Measurements from ENCODE around the gene TIMP4. TPM values are rescaled to one million over a fixed set of nuclear protein-coding genes. Genes with fewer than 3 reads are reported as not detected.

TIMP4 gene
- polyA plus RNA-seq, 1 donor (not counting 4 experiments of a cell fraction or from before 2014, with no cell fraction given): 0.07 TPM

DNA sequence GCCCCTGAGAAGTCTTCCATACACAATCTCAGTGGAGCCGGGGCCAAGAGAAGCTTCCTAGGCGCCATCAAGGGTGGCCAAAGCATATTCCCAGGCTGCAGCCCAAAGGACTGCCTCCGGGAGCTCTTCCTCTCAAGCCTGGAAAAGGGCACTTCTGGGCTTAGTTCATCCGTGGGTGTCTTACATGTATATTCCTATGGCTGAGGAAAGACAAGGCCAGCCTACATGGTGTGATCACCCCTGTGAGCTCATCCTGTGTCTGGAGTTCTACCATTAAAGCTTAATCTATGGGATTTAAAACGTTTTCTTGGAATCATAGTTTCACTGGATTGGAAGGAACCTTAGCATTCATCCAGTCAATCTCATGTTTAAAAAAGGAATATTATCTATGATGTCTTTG, 21.9 kb upstream of the TIMP4 start:
- dilution Hi-C loops (cut with MboI; ENCODE audit: extremely low pct_ligation_motif_present, low sequenced_read_pairs): no loop called here
- H3K9me1 ChIP-seq (ENCODE audit: control insufficient read depth, extremely low read depth, insufficient read depth, low read length): no peaks in the 10 kb centered on the region
- no peaks in the 10 kb centered on the region for H4K20me1 ChIP-seq (ENCODE audit: control insufficient read depth, extremely low read depth, insufficient read depth, low read length)
- H3K9ac ChIP-seq (ENCODE audit: control insufficient read depth, extremely low read depth, insufficient read depth, low read length): no peak overlapping the region
- no peaks in the 10 kb centered on the region for H3K27me3 ChIP-seq (ENCODE audit: control insufficient read depth, extremely low read depth, insufficient read depth, low read length)
- FAIRE-seq (no peak), DNase-seq (ENCODE audit: low read depth, low spot score) (no peak)
- no peak for TF ChIP-seq EZH2 (IDR thresholded peaks at IDR 0.05; ENCODE audit: low read length)
- TF ChIP-seq, protein P1, sequence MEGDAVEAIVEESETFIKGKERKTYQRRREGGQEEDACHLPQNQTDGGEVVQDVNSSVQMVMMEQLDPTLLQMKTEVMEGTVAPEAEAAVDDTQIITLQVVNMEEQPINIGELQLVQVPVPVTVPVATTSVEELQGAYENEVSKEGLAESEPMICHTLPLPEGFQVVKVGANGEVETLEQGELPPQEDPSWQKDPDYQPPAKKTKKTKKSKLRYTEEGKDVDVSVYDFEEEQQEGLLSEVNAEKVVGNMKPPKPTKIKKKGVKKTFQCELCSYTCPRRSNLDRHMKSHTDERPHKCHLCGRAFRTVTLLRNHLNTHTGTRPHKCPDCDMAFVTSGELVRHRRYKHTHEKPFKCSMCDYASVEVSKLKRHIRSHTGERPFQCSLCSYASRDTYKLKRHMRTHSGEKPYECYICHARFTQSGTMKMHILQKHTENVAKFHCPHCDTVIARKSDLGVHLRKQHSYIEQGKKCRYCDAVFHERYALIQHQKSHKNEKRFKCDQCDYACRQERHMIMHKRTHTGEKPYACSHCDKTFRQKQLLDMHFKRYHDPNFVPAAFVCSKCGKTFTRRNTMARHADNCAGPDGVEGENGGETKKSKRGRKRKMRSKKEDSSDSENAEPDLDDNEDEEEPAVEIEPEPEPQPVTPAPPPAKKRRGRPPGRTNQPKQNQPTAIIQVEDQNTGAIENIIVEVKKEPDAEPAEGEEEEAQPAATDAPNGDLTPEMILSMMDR (optimal IDR thresholded peaks at IDR 0.05 in 1 of 3, IDR thresholded peaks at IDR 0.05 in 1 of 3, conservative IDR thresholded peaks at IDR 0.05 in 1 of 3; ENCODE audit: extremely low read depth in 1 of 3, insufficient read depth in 2 of 3, low read length in 3 of 3): no peak
- no peak overlapping the region for H3K27ac ChIP-seq (ENCODE audit: control insufficient read depth, insufficient read depth, low read length)
- H3K9me3 ChIP-seq (ENCODE audit: control insufficient read depth, low read depth, low read length): no peaks in the 10 kb centered on the region
- H3K4me3 ChIP-seq (ENCODE audit: control insufficient read depth in 2 of 3, extremely low read depth in 1 of 3, insufficient read depth in 2 of 3, low read depth in 1 of 3, low read length in 3 of 3): no peak overlapping the region
- H3K4me1 ChIP-seq (ENCODE audit: control insufficient read depth, extremely low read depth, insufficient read depth, low read length): peaks cover 7% of the 10 kb centered on the region
- no peaks in the 10 kb centered on the region for H3K36me3 ChIP-seq (ENCODE audit: control insufficient read depth in 2 of 2, extremely low read depth in 1 of 2, insufficient read depth in 2 of 2, low read length in 2 of 2)
- no peaks in the 10 kb centered on the region for H3K79me2 ChIP-seq (ENCODE audit: control insufficient read depth, insufficient read depth, low read length)
- H2AFZ ChIP-seq (ENCODE audit: control insufficient read depth, low read length): no peak overlapping the region
- no peak overlapping the region for H3K4me2 ChIP-seq (ENCODE audit: control insufficient read depth, extremely low read depth, insufficient read depth, low read depth, low read length)

DNA sequence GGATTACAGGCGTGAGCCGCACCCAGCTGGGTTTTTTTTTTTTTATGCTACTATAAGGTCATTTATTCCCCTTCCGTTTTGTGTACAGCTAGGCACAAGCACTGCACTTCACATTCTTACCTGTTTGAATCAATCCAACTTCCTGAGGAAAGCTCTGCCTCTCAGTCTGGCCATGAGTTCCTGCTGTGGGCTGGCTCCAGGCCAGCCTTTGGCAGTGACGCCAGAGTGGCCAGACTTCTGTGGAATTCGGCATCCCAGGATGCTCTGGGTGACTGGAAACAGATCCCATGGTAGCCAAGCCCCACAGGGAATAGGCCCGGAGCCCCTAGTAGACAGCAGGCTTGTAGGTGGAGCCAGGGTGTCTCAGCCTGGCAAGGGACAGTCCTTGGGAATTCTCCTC, 21.5 kb upstream of the TIMP4 start:
- H3K79me2 ChIP-seq (ENCODE audit: control insufficient read depth, insufficient read depth, low read length): no peaks in the 10 kb centered on the region
- H3K27ac ChIP-seq (ENCODE audit: control insufficient read depth, insufficient read depth, low read length): no peak overlapping the region
- DNase-seq (ENCODE audit: low read depth, low spot score) (no peak), FAIRE-seq (no peak)
- H3K4me1 ChIP-seq (ENCODE audit: control insufficient read depth, extremely low read depth, insufficient read depth, low read length): peaks cover 7% of the 10 kb centered on the region
- dilution Hi-C loops (cut with MboI; ENCODE audit: extremely low pct_ligation_motif_present, low sequenced_read_pairs): no loop called here
- no peaks in the 10 kb centered on the region for H4K20me1 ChIP-seq (ENCODE audit: control insufficient read depth, extremely low read depth, insufficient read depth, low read length)
- no peak overlapping the region for H2AFZ ChIP-seq (ENCODE audit: control insufficient read depth, low read length)
- no peak for TF ChIP-seq EZH2 (IDR thresholded peaks at IDR 0.05; ENCODE audit: low read length)
- TF ChIP-seq, protein P1 (optimal IDR thresholded peaks at IDR 0.05 in 1 of 3, IDR thresholded peaks at IDR 0.05 in 1 of 3, conservative IDR thresholded peaks at IDR 0.05 in 1 of 3; ENCODE audit: extremely low read depth in 1 of 3, insufficient read depth in 2 of 3, low read length in 3 of 3): no peak
- H3K4me2 ChIP-seq (ENCODE audit: control insufficient read depth, extremely low read depth, insufficient read depth, low read depth, low read length): no peak overlapping the region
- no peaks in the 10 kb centered on the region for H3K9me3 ChIP-seq (ENCODE audit: control insufficient read depth, low read depth, low read length)
- no peaks in the 10 kb centered on the region for H3K27me3 ChIP-seq (ENCODE audit: control insufficient read depth, extremely low read depth, insufficient read depth, low read length)
- H3K36me3 ChIP-seq (ENCODE audit: control insufficient read depth in 2 of 2, extremely low read depth in 1 of 2, insufficient read depth in 2 of 2, low read length in 2 of 2): no peaks in the 10 kb centered on the region
- no peaks in the 10 kb centered on the region for H3K9me1 ChIP-seq (ENCODE audit: control insufficient read depth, extremely low read depth, insufficient read depth, low read length)
- H3K9ac ChIP-seq (ENCODE audit: control insufficient read depth, extremely low read depth, insufficient read depth, low read length): no peak overlapping the region
- H3K4me3 ChIP-seq (ENCODE audit: control insufficient read depth in 2 of 3, extremely low read depth in 1 of 3, insufficient read depth in 2 of 3, low read depth in 1 of 3, low read length in 3 of 3): no peak overlapping the region
